Fibroblast of lung (primary cell): ENCODE results near the gene POLR2C.

Source experiments
- CTCF ChIP-seq, 2 donors: IDR thresholded peaks in 1 of 2; conservative IDR thresholded peaks in 1 of 2; 1 replicate in 1 of 2; 2 replicates in 1 of 2; pipeline ENCODE4 v1.5.1; 2011 to 2012; ENCODE audit warnings: low read length in 2 of 2, control low read depth in 1 of 2, inconsistent platforms in 1 of 2, low read depth in 1 of 2, mild to moderate bottlenecking in 1 of 2
- EZH2 ChIP-seq: IDR thresholded peaks from 2 replicates; pipeline ENCODE4 v1.5.1; 2012; ENCODE audit warnings: low read length, control low read depth, mild to moderate bottlenecking; ENCODE audit errors: missing control alignments

GRCh38 chr16:57516773-57517172 lies 54.3 kb downstream of the POLR2C start:
- no peak for TF ChIP-seq CTCF (conservative IDR thresholded peaks at IDR 0.05 in 1 of 2, IDR thresholded peaks at IDR 0.05 in 1 of 2; ENCODE audit: low read depth in 1 of 2, low read length in 2 of 2)
- no peak for TF ChIP-seq EZH2
